Measurements from ENCODE around the gene SENP8. TPM values are rescaled to one million over a fixed set of nuclear protein-coding genes. Genes with fewer than 3 reads are reported as not detected.
A peak's percentile ranks its signal among the peaks of the same experiment; 100 is the strongest.

SENP8 gene
- total and polyA plus RNA-seq, 2 of the 13 experiments (the other 11 are each of a cell fraction or from before 2014, with no cell fraction given), result 2.7 to 3.0 TPM

GRCh38 chr15:72118017-72118978, at the start of gene SENP8, which contains the start of gene MYO9A (continued):
- TF ChIP-seq CHD4 (IDR thresholded peaks at IDR 0.05; ENCODE audit: borderline replicate concordance, low read length) (no peak), CENPBD1 (CRISPR knock-in tag; IDR thresholded peaks at IDR 0.05; ENCODE audit: borderline replicate concordance, low read depth) (no peak), ZSCAN29 (CRISPR knock-in tag; conservative IDR thresholded peaks at IDR 0.05) (no peak), HINFP (CRISPR knock-in tag; IDR thresholded peaks at IDR 0.05; ENCODE audit: low read depth) (no peak), POGZ (CRISPR knock-in tag; IDR thresholded peaks at IDR 0.05) (no peak), NFE2 (CRISPR knock-in tag; IDR thresholded peaks at IDR 0.05) (no peak), GMEB2 (CRISPR knock-in tag; IDR thresholded peaks at IDR 0.05; ENCODE audit: low read depth) (no peak), RXRA (CRISPR knock-in tag; IDR thresholded peaks at IDR 0.05) (no peak), CSRNP2 (CRISPR knock-in tag; conservative IDR thresholded peaks at IDR 0.05; ENCODE audit: low read depth) (no peak), ZSCAN22 (CRISPR knock-in tag; IDR thresholded peaks at IDR 0.05) (no peak), HNF1A (IDR thresholded peaks at IDR 0.05; ENCODE audit: low read depth) (no peak), HNF1A (CRISPR knock-in tag; IDR thresholded peaks at IDR 0.05; ENCODE audit: borderline replicate concordance) (0 out of 2 replicates have a peak, but pooled peaks have one; percentile 38), NFE2L2 (IDR thresholded peaks at IDR 0.05; ENCODE audit: low read length) (no peak), MYNN (CRISPR knock-in tag; IDR thresholded peaks at IDR 0.05; ENCODE audit: low read depth) (no peak), DDIT3 (CRISPR knock-in tag; IDR thresholded peaks at IDR 0.05) (no peak), RBAK (CRISPR knock-in tag; IDR thresholded peaks at IDR 0.05) (no peak), NFKB2 (CRISPR knock-in tag; IDR thresholded peaks at IDR 0.05; ENCODE audit: borderline replicate concordance) (no peak), KDM1A (CRISPR knock-in tag; IDR thresholded peaks at IDR 0.05) (no peak)

Measured in HepG2 (cell line).